Measurements from ENCODE around the gene PSMG3. TPM values are rescaled to one million over a fixed set of nuclear protein-coding genes. Genes with fewer than 3 reads are reported as not detected.
A peak's percentile ranks its signal among the peaks of the same experiment; 100 is the strongest.

Gene PSMG3
- total RNA-seq, 4 donors from 2014 or later, result 25.4 to 46.4 (median 32.2) TPM

GRCh38 chr7:1575809-1576208 lies 6.0 kb upstream of the PSMG3 start:
- Histone ChIP-seq H3K27me3 (no peaks in the 10 kb centered on the region), H3K4me1 (peaks cover 8 to 10% of the 10 kb centered on the region in 2 donors), H3K36me3 (peaks cover 0 to 4% of the 10 kb centered on the region in 2 donors), H3K27ac (no peak overlapping the region), H3K9me3 (no peaks in the 10 kb centered on the region), H3K4me3 (no peak overlapping the region)
- TF ChIP-seq CTCF (IDR thresholded peaks at IDR 0.05 in 4 of 5, conservative IDR thresholded peaks at IDR 0.05 in 1 of 5) (no peak), POLR2A (IDR thresholded peaks at IDR 0.05) (no peak)
- intact Hi-C loops (cut with DNase I; ENCODE audit: low total_unique reads) (loop anchor here (10.0 kb wide), 2 partner anchors 619 to 779 kb away; partner anchors contain the start of gene EIF3B), in situ Hi-C loops (cut with MboI; ENCODE audit: low sequenced_read_pairs in 4 of 4) (loop anchor here in 3 of 4 donors (25.0 kb wide), 2 partner anchors 186 to 636 kb away; no protein-coding TSS in a partner anchor)
- DNase-seq (no peak), ATAC-seq (no peak)

- peaks cover 21 to 36% of the 10 kb centered on the region in 2 donors for H3K4me1 ChIP-seq
- no peaks in the 10 kb centered on the region for H3K9me3 ChIP-seq
- TF ChIP-seq CTCF (IDR thresholded peaks at IDR 0.05 in 4 of 5, conservative IDR thresholded peaks at IDR 0.05 in 1 of 5) (no peak), POLR2A (IDR thresholded peaks at IDR 0.05) (no peak)
- in situ Hi-C loops (cut with MboI; ENCODE audit: low sequenced_read_pairs in 4 of 4) (no loop called here), intact Hi-C loops (cut with DNase I; ENCODE audit: low total_unique reads) (loop anchor here (5.0 to 10.0 kb wide), 3 partner anchors 530 to 783 kb away; partner anchors contain the start of genes EIF3B and GPR146)
- ATAC-seq (no peak), DNase-seq (no peak)
- H3K27me3 ChIP-seq, result no peaks in the 10 kb centered on the region
- peaks cover 0 to 4% of the 10 kb centered on the region in 2 donors for H3K36me3 ChIP-seq
- no peak overlapping the region for H3K4me3 ChIP-seq
- peak overlapping the region in 2 of 4 donors; percentile 93 to 99 for H3K27ac ChIP-seq
Observed at GRCh38 chr7:1572111-1572822, 2.4 kb upstream of the PSMG3 start.

GRCh38 chr7:1569440-1569832 lies 396 bp downstream of the PSMG3 start:
- Histone ChIP-seq H3K4me3 (peak overlapping the region; percentile 77 to 98 (median 90)), H3K36me3 (no peaks in the 10 kb centered on the region), H3K27me3 (no peaks in the 10 kb centered on the region), H3K4me1 (peaks cover 26 to 42% of the 10 kb centered on the region in 2 donors), H3K27ac (peak overlapping the region; percentile 93 to 99 (median 94)), H3K9me3 (no peaks in the 10 kb centered on the region)
- in situ Hi-C loops (cut with MboI; ENCODE audit: low sequenced_read_pairs in 4 of 4) (loop anchor here in 1 of 4 donors (5.0 kb wide), 1 partner anchor 57 kb away; no protein-coding TSS in a partner anchor), intact Hi-C loops (cut with DNase I; ENCODE audit: low total_unique reads) (no loop called here)
- ATAC-seq, result peak; percentile 12
- TF ChIP-seq POLR2A (IDR thresholded peaks at IDR 0.05) (no peak), CTCF (IDR thresholded peaks at IDR 0.05 in 4 of 5, conservative IDR thresholded peaks at IDR 0.05 in 1 of 5) (no peak)
- no peak for DNase-seq

- in situ Hi-C loops (cut with MboI; ENCODE audit: low sequenced_read_pairs in 4 of 4), result loop anchor here in 1 of 4 donors (5.0 kb wide), 1 partner anchor 57 kb away; no protein-coding TSS in a partner anchor
- DNase-seq, result no peak
- Histone ChIP-seq H3K27me3 (no peaks in the 10 kb centered on the region), H3K4me1 (peaks cover 26 to 42% of the 10 kb centered on the region in 2 donors), H3K4me3 (peak overlapping the region; percentile 77 to 98 (median 90)), H3K36me3 (no peaks in the 10 kb centered on the region), H3K27ac (peak overlapping the region; percentile 93 to 99 (median 94)), H3K9me3 (no peaks in the 10 kb centered on the region)
- intact Hi-C loops (cut with DNase I; ENCODE audit: low total_unique reads), result no loop called here
- TF ChIP-seq CTCF (IDR thresholded peaks at IDR 0.05 in 4 of 5, conservative IDR thresholded peaks at IDR 0.05 in 1 of 5) (no peak), POLR2A (IDR thresholded peaks at IDR 0.05) (no peak)
- no peak for ATAC-seq
Observed at GRCh38 chr7:1569016-1569415, 816 bp downstream of the PSMG3 start.

All from gastrocnemius medialis (tissue), 4 donors.